Endothelial cell of umbilical vein (primary cell): ENCODE data around the gene DMRT3. TPM values are rescaled to one million over a fixed set of nuclear protein-coding genes. Genes with fewer than 3 reads are reported as not detected.

Source experiments
- BruUV-seq: library from RNA; stranded (reverse); fragments of 400-500 nt; replicated peaks from 2 replicates; lab custom pipeline; 2021; lab: Mats Ljungman, UMichigan
- CTCF ChIA-PET: fragments of 300-600, 350-600 bp; sonication (Branson Sonifier 250); formaldehyde crosslinking; loops from one replicate; lab custom pipeline; 2021; ENCODE audit warnings: antibody characterized with exemption, inconsistent platforms; lab: Charles Lee
- POLR2A ChIA-PET: fragments of 300-600, 350-600 bp; sonication (Branson Sonifier 250); formaldehyde crosslinking; loops from one replicate; lab custom pipeline; 2021; ENCODE audit warnings: antibody characterized with exemption, inconsistent platforms; lab: Charles Lee
- DNase-seq: peaks from one replicate; pipeline ENCODE4 v3.0.0-alpha.2; 2011; ENCODE audit warnings: low read depth, low spot score
- FAIRE-seq: peaks from 2 replicates; lab custom pipeline; 2011; peaks lifted over from hg19 to GRCh38; lab: Jason Lieb, UNC
- H2AFZ ChIP-seq: 2 replicates; pipeline ENCODE4 v1.6.0; 2012; ENCODE audit warnings: low read depth, low read length, control low read depth, inconsistent platforms
- H3K27ac ChIP-seq: 2 replicates; pipeline ENCODE4 v1.5.1; 2011; ENCODE audit warnings: low read depth, mild to moderate bottlenecking, control low read depth, low read length, moderate library complexity; ENCODE audit not compliant: insufficient read depth
- H3K27me3 ChIP-seq, 2 experiments: 2 replicates each; pipeline versions ENCODE4 v1.6.0 to v1.6.1; 2011; ENCODE audit warnings: low read length in 2 of 2, mixed read lengths in 1 of 2; ENCODE audit not compliant: control insufficient read depth in 2 of 2, insufficient read depth in 2 of 2
- H3K36me3 ChIP-seq, 2 experiments: 2 replicates in 1 of 2; 3 replicates in 1 of 2; pipeline ENCODE4 v1.5.1; 2011; ENCODE audit warnings: low read length in 2 of 2, mild to moderate bottlenecking in 1 of 2, moderate library complexity in 1 of 2; ENCODE audit not compliant: control insufficient read depth in 2 of 2, insufficient read depth in 2 of 2; ENCODE audit errors: extremely low read depth in 1 of 2
- H3K4me1 ChIP-seq: 3 replicates; pipeline ENCODE4 v1.5.1; 2011; ENCODE audit warnings: mild to moderate bottlenecking, low read length; ENCODE audit not compliant: control insufficient read depth, insufficient read depth; ENCODE audit errors: extremely low read depth
- H3K4me2 ChIP-seq: 2 replicates; pipeline ENCODE4 v1.6.1; 2011; ENCODE audit warnings: low read length, control low read depth, mixed read lengths; ENCODE audit not compliant: insufficient read depth
- H3K4me3 ChIP-seq, 3 experiments: fragments of 200-600 bp in 1 of 3; sonication (generic), shearing (Covaris generic) in 1 of 3; replicated peaks in 1 of 3; 2 replicates each; pipeline ENCODE4 v1.5.1; 2011 to 2016; ENCODE audit warnings: control low read depth in 3 of 3, low read length in 3 of 3, mild to moderate bottlenecking in 2 of 3, inconsistent platforms in 1 of 3, low read depth in 1 of 3, moderate library complexity in 1 of 3; ENCODE audit not compliant: insufficient read depth in 1 of 3
- H3K79me2 ChIP-seq: 2 replicates; pipeline ENCODE4 v1.6.0; 2012; ENCODE audit warnings: low read length, inconsistent platforms; ENCODE audit not compliant: control insufficient read depth, insufficient read depth
- H3K9ac ChIP-seq: replicated peaks from 2 replicates; pipeline ENCODE3; 2011; ENCODE audit warnings: low read length, control low read depth; ENCODE audit not compliant: insufficient read depth; ENCODE audit errors: extremely low read depth
- H3K9me1 ChIP-seq: replicated peaks from 3 replicates; pipeline ENCODE4 v1.6.0; 2011; ENCODE audit warnings: mild to moderate bottlenecking, low read length; ENCODE audit not compliant: control insufficient read depth, insufficient read depth; ENCODE audit errors: extremely low read depth
- H3K9me3 ChIP-seq: replicated peaks from 2 replicates; pipeline ENCODE4 v1.5.1; 2012; ENCODE audit warnings: low read length, inconsistent platforms; ENCODE audit not compliant: control insufficient read depth, insufficient read depth
- H4K20me1 ChIP-seq: replicated peaks from 2 replicates; pipeline ENCODE3; 2011; ENCODE audit warnings: mild to moderate bottlenecking, low read length; ENCODE audit not compliant: control insufficient read depth, insufficient read depth; ENCODE audit errors: extremely low read depth
- EZH2 ChIP-seq: IDR thresholded peaks from 2 replicates; pipeline ENCODE4 v1.6.1; 2012; ENCODE audit warnings: borderline replicate concordance, low read depth, mild to moderate bottlenecking, moderate library complexity, low read length, inconsistent platforms; ENCODE audit not compliant: severe bottlenecking
- GATA2 ChIP-seq: IDR thresholded peaks from 2 replicates; pipeline ENCODE4 v1.7.0; 2011; ENCODE audit warnings: low read depth, mild to moderate bottlenecking, moderate library complexity, mixed read lengths, low read length; ENCODE audit not compliant: insufficient read length, insufficient read depth
- JUN ChIP-seq: IDR thresholded peaks from 2 replicates; pipeline ENCODE4 v1.6.1; 2011; ENCODE audit warnings: borderline replicate concordance, low read depth; ENCODE audit not compliant: insufficient read length, insufficient read depth
- MYC ChIP-seq: IDR thresholded peaks from one replicate; pipeline ENCODE4 v1.6.1; 2011; ENCODE audit warnings: mild to moderate bottlenecking, low read depth, low read length
- POLR2A ChIP-seq: IDR thresholded peaks from 2 replicates; pipeline ENCODE4 v1.6.1; 2012; ENCODE audit warnings: low read depth, mild to moderate bottlenecking, control low read depth, low read length
- POLR2AphosphoS5 ChIP-seq: IDR thresholded peaks from 2 replicates; pipeline ENCODE4 v1.6.1; 2012; ENCODE audit warnings: low read depth, mild to moderate bottlenecking, control low read depth, low read length, moderate library complexity; ENCODE audit not compliant: insufficient read depth
- dilution Hi-C: fragments of 300-500 bp; cut with MboI; formaldehyde crosslinking; loops from one replicate; pipeline ENCODE4 v1.15.0; 2019; ENCODE audit warnings: low sequenced_read_pairs; ENCODE audit not compliant: extremely low pct_ligation_motif_present
- intact Hi-C: fragments of 100-400 bp; cut with micrococcal nuclease; formaldehyde crosslinking; loops from one replicate; pipeline ENCODE4 v1.10.0; 2022
- polyA plus RNA-seq, 4 experiments: library from polyadenylated mRNA; depleted of rRNA in 3 of 4; stranded (reverse) in 3 of 4; unstranded in 1 of 4; fragments of >200 nt; gene quantifications; 2 replicates each; pipeline versions ENCODE4 v1.2.1 to v1.2.3, GENCODE V29; 2011 to 2012; ENCODE audit warnings: missing spikeins in 1 of 4
- total RNA-seq: library from RNA; stranded (reverse); gene quantifications from 2 replicates; pipeline ENCODE4 v1.2.3, GENCODE V29; 2021
- TF ChIP-seq, protein P1 (sequence below): IDR thresholded peaks from 2 replicates; pipeline ENCODE4 v1.6.1; 2011; ENCODE audit not compliant: insufficient read depth, insufficient read length

DMRT3 gene
- total and polyA plus RNA-seq, 2 donors (not counting 3 experiments of a cell fraction or from before 2014, with no cell fraction given): not detected

DNA sequence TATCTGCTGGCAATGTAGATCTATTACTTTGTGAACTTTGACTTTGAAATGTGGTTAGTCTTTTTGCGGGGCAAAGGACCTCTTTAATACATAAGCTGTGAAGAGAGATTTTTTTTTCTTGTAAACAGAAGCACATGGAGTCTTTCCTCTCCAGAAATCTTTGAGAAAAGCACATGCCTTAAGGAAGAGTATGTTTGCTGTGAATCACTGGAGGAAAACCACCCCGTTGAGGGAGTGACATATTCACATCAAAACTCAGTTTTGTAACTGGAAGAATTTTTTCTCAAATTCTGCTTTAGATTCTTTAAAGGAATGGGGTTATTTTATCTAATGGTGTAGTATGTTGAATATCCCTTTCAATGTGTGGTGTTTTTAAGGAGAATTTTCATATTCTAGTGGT lies 3.5 kb downstream of the DMRT3 start:
- Histone ChIP-seq H4K20me1 (no peaks in the 10 kb centered on the region), H3K36me3 (no peaks in the 10 kb centered on the region), H3K79me2 (no peaks in the 10 kb centered on the region), H2AFZ (no peak overlapping the region), H3K27ac (no peak overlapping the region), H3K27me3 (peaks cover 63 to 83% of the 10 kb centered on the region in 2 experiments), H3K4me2 (no peak overlapping the region), H3K4me3 (no peak overlapping the region), H3K9ac (no peak overlapping the region), H3K9me3 (no peaks in the 10 kb centered on the region), H3K9me1 (no peaks in the 10 kb centered on the region), H3K4me1 (no peaks in the 10 kb centered on the region)
- ChIA-PET CTCF (interaction anchor here (2.0 kb wide), 1 partner anchor 29 kb away, joined by 9 read pairs; no protein-coding TSS in a partner anchor), POLR2A (no interaction called here)
- FAIRE-seq (no peak), DNase-seq (no peak)
- TF ChIP-seq POLR2AphosphoS5: no peak
- TF ChIP-seq MYC: no peak
- TF ChIP-seq EZH2: no peak
- TF ChIP-seq JUN: no peak
- dilution Hi-C loops: no loop called here
- BruUV-seq: no TSS peak
- intact Hi-C loops: no loop called here

DNA sequence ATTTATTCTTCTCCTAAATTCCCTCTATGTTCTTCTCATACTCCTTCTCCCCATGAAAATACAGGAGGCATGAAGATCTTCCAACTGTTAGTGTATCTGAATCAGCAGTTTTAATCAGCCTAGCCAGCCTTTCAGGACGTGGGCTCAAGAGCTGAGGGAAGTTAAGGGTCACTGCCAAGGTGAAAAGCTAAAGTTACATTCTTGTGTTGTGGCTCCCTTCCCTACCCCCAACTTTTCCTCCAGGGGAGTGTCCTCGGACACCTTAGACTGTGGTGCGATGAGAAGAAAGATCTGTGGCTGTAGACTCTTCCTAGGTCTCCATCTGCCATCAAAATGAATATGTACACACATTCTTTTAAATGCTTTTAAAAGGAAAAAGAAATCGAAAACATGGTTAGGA lies 4.2 kb downstream of the DMRT3 start:
- dilution Hi-C loops (no loop called here), intact Hi-C loops (no loop called here)
- Histone ChIP-seq H3K4me1 (no peaks in the 10 kb centered on the region), H3K9ac (no peak overlapping the region), H3K27me3 (peaks cover 57 to 76% of the 10 kb centered on the region in 2 experiments), H4K20me1 (no peaks in the 10 kb centered on the region), H3K9me3 (no peaks in the 10 kb centered on the region), H3K9me1 (no peaks in the 10 kb centered on the region), H3K36me3 (no peaks in the 10 kb centered on the region), H3K4me2 (no peak overlapping the region), H3K4me3 (no peak overlapping the region), H2AFZ (no peak overlapping the region), H3K79me2 (no peaks in the 10 kb centered on the region), H3K27ac (no peak overlapping the region)
- DNase-seq (no peak), FAIRE-seq (no peak)
- TF ChIP-seq, protein P1, sequence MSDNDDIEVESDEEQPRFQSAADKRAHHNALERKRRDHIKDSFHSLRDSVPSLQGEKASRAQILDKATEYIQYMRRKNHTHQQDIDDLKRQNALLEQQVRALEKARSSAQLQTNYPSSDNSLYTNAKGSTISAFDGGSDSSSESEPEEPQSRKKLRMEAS: no peak
- TF ChIP-seq MYC (no peak), GATA2 (no peak), POLR2A (no peak)
- ChIA-PET POLR2A (no interaction called here), CTCF (interaction anchor here (2.0 to 2.5 kb wide), 2 partner anchors 24 to 29 kb away, joined by 9 to 10 read pairs; no protein-coding TSS in a partner anchor)
- BruUV-seq: no TSS peak
